GM18505 (cell line): Measurements from ENCODE around the gene ETFA.

ENCODE experiments used
- ATAC-seq: cut with Tn5 transposase; IDR thresholded peaks from one replicate; pipeline ENCODE4 v1.9.1; 2021; ENCODE audit not compliant: unreplicated experiment
- POLR2A ChIP-seq: IDR thresholded peaks from 4 replicates; pipeline ENCODE4 v1.6.1; 2011; ENCODE audit warnings: borderline replicate concordance; ENCODE audit not compliant: insufficient read depth, insufficient read length; ENCODE audit errors: extremely low read depth

The ETFA gene

DNA sequence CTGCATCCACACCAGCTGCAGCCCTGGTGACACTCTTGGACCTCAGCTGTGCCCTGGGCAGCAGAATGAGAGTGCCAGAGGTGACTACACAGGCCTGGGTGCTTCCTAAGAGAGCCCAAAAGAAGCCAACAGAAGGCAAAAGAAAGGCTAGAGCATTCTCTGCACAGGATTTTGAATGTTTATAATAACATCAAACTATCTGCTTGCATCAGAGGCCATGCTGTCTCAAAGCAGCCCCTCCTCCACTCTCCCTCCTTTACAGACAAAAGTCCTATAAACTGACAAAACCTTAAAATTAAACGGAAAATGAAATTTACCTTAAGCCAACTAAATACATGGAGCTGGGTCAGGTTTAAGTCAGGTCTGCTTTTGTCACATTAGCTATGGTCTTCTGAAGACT lies 95.6 kb downstream of the ETFA start:
- TF ChIP-seq POLR2A, result no peak

DNA sequence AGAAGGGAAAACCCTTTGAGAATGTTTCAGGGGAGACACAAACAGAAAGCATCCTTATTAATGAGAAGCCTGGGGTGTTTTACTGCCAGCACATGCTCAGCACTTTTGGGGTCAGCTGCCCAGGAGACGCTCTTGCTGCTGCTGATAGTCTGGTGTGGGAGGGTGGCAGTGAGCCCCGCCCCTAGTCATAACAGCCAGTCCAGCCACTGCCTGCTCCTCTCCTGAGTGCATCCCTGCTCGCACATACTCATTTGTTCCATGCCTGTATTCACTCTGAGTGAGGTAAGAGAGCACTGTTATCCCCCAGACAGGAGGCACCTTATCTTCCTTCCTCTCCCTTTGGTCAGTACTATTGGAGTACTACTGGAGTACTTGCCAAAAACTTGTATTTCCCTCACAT lies 101.3 kb downstream of the ETFA start:
- ATAC-seq, result no peak
- TF ChIP-seq POLR2A, result no peak

More for the DNA sequence above, 95.6 kb downstream of the ETFA start:
- no peak for ATAC-seq

DNA sequence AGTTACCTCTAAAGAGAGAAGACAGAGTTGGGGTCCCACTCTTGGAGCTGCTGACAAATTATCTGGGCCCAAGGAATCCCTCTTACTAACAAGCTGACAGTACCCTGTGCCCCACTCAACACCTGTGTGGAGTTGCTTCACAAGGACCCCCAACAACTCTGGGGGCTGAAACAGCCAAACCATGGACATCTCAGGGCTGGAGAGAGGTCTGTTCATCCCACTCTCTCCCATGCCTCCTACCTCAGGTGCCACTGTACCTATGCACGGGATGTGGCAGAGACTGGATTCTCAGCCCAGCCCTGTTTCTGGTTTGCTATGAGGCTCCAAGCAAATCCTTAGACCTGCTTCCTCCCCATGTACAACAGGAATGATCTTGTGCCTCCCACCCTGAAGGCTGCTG lies 101.7 kb downstream of the ETFA start:
- no peak for TF ChIP-seq POLR2A

DNA sequence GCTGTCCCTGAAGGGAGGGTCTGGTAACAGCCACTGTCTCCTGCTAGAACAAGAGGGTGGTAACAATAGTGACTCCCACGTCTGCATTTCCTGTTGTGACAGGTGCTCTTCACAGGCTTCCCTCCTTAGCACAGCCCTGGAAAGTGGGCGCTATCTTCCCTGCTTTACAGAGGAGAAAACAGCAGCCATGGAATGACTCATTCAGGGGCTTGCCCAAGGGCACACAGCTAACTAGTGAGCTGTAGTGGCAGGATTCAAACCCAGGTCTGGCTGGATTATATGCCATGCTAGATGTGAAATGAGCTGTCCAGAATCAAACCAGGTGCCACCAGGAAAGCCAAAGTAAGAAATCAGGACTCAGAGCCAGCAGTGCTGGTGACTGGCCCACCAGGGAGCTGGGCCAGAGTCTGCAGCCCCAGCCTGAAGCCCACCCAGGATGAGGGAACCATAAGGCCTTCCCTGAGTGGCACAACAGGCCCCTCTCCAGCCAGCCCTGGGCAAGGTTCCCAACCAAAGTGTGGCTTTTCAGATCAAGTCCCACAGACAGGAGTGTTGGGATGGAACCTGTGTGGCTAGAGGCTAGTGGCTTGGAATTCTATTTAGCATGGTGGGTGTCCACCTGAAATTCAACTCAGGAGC lies 102.4 kb downstream of the ETFA start:
- TF ChIP-seq POLR2A, result no peak
- no peak for ATAC-seq

More for the DNA sequence above, 101.7 kb downstream of the ETFA start:
- no peak for ATAC-seq

DNA sequence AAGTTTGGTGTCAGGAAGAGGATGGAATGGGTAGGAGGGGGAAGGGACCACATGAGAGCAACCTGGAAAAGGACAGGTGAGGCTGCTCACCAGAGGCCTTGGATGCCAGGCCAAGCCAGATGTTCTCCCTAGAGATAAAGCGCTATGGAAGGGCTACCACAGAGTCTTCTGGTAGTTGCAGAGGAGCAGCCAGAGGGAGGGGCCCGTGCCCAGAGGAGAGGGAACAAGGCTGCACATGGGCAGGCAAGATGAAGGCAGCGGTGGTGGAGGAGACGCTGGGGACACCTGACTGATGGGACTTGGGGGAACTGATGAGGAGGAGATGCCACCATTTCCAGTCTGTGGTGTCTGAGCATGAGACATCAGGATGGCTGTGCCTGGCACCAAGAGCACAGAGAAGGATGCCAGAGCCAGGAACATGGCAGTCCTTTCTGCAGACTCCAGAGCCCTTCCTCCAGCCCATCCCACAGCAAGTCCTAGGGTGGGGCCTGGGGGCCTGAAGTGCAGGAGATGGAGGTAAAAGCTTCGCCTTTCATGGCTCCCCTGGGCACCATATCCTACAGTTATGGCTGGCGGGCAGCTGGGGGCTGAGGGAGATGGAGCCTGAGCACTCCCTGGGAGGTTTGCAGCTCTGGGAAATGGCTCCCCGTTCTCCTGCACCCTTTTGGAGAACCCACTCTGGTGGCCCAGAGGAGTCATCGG lies 103.0 kb downstream of the ETFA start:
- no peak for ATAC-seq
- no peak for TF ChIP-seq POLR2A

DNA sequence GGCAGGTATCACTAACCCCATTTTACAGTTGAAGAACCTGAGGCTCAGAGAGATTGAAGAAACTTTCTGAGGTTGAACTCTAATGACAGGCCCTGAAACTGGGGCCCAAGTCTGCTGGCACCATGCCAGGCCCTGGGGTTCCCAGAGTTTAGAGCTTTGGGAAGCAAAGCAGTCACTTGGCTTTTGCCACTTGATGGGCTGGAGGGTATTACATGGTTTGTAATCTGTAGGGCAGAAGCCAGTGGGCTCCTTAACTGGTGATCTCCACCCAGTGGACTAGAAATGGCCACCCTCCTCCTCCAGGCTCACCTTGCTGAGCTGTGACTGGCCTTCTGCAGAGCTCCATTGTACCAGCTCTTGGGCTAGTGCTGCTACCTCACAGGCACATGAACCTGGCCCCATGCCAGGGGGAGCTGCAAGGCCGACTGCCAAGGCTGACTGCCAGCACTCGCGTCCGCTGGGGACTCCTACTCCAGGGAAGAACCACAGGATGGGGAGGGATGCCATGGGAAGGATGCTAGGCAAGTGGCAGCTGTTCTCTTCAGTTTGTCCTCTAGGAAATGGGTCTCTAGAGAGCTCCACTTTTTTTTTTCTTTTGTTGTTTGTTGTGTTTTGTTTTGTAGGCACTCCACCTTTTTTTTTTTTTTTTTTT lies 104.8 kb downstream of the ETFA start:
- no peak for ATAC-seq
- TF ChIP-seq POLR2A, result no peak

DNA sequence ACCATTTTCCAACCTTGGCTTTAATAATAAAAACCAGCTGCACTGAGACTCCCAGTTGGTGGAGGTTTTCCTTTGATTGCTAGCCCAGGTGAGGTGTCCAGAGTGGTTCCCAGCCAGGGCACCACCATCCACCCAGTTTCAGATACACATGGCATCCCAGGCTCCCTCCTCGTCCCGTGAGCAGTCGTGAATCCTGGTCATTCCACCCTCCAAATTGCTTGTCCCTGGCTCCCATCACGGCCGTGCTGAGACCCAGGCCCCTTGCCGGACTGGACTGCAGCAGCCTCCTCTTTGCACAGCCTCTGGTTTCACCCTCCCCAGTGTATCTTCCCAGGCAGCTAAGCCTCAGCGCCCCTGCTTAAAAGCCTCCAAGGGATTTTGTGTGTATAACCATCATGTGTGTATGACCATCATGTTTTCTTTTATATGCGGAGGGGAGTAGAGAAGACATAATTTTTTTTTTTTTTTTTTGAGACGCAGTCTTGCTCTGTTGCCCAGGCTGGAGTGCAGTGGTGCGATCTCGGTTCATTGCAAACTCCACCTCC lies 106.3 kb downstream of the ETFA start:
- no peak for ATAC-seq
- no peak for TF ChIP-seq POLR2A

DNA sequence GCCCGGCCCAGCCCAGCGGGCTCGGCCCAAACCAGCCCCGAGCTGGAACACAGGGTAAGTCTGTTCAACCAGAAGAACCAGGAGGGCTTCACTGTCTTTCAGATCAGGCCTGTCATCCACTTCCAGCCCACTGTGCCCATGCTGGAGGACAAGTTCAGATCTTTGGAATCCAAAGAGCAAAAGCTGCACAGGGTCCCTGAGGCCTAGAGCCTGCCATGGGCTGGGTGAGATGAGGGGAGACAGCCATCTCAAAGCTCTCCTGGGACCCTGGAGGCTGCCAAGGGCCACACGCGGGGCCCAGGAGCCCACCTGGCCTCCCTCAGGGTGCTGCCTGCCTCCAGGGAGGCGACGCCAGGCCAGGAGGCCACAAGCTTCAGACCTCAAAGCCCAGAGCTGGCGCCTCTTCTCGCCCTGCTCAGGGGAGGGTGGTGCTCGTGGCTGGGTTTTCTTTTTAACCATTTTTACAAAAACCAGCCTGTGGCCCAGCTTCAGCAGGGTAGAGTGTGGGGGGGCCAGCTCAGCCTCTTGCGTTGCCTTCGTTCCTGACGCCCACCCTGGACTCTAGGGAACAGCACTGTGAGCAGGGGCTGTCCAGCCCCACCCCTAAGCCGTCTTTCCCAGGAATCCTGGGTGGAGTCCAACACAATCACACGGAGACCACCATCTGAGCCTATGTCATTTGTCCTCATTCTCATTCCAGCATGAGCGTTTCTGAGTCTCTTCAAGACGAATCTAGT lies 107.0 kb downstream of the ETFA start:
- TF ChIP-seq POLR2A, result no peak
- no peak for ATAC-seq

DNA sequence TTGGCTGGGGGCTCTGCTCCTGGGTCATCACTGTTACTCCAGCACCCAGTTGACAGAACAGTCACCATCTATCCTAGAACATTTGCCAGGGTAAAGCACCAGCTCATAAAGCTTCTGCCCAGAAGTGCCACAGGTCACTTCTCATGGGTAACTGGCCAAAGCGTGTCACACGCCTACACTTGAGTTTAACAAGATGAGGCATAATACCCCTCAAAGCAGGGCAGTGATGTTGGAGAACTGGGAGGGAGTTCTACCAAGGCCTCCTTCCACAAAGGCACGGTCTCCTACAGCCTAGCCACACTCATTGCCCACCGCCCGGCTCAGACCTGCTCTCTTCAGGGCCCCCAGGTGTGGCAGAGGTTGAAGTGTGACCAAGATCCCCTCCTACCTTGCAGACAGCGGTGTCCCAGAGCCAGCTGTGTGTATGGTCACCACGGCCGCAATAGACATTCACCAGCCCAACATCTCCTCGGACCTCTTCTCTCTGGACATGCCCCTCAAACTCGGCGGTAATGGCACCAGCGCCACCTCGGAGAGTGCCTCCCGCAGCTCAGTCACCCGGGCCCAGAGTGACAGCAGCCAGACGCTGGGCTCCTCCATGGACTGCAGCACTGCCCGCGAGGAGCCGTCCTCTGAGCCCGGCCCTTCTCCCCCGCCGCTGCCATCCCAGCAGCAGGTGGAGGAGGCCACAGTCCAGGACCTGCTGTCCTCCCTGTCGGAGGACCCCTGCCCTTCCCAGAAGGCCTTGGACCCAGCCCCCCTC lies 107.7 kb downstream of the ETFA start:
- ATAC-seq, result no peak
- TF ChIP-seq POLR2A, result no peak

DNA sequence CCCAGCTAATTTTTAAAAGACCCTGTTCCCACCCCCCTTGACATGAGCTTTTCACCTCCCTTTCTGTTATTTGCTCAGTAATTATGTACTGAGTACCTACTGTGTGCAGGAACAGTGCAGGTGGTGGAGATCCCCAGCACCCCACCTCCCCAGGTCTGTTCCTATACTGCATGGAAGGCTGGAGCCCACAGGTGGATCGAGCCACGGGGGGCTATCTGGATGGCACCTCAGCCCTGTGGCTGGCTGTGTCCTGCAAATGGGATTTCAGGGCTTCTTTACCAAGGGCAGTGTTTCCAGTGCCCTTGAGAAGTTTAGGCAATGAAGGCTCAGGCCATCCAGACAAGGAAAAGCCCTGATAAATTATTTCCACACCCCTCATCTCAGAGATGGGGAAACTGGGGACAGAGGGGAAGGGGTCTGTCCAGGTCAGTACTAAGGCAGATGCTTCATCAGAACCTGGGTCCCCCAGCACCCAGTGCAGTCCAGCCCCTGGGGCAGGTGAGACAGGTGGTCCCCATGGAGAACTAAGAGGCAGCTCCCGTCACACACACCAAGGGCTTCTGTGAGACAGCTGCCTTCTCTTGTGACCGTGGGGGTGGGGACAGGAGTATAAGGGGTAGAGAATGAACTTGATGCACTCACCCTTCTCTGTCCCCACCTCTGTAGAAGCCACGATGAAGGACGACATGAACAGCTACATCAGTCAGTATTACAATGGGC lies 109.6 kb downstream of the ETFA start:
- no peak for TF ChIP-seq POLR2A
- no peak for ATAC-seq

DNA sequence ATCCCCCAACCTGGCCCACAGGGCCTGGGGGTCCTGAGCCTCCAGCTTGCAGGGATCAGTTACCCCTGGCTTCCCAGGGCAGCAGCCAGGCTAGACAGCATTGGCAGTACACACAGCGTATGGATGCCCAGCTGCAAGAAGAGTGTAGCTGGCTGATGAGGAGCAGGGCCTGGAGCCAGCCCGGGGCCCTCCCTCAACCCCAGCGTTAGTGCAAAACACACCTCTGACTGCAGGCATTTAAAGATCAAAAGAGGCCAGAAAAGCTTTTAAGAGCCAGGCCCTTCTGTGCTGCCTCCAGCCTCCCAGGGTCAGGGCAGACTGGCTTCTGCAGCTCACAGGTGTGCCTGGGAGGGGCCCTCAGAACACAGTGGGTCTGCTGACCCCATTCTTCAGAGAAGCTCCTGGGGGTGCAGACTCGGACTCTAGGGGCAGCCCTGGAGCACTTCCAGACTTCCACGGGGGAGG lies 110.6 kb downstream of the ETFA start:
- no peak for TF ChIP-seq POLR2A
- no peak for ATAC-seq

DNA sequence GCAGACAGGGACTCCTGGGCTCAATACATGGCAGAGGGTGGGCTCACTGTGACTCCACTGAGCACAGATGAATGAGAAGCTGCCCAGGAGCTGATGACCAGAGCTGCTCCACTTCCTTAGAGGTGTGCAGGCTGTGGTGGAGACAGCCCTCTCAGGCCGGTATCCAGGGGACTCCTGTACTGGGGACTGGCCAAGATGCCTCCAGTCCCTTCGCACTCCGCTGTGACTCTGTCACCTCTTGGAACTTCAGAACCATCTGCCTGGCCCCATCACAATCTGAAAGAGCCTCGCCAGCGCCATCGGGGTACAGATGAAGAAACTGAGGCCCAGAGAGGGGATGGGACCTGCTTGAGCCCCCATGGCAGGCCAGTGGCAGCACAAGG lies 111.2 kb downstream of the ETFA start:
- no peak for TF ChIP-seq POLR2A
- ATAC-seq, result no peak
